Epithelial cell of proximal tubule (primary cell): Measurements from ENCODE around the gene MEDAG. TPM values are rescaled to one million over a fixed set of nuclear protein-coding genes. Genes with fewer than 3 reads are reported as not detected.

Source experiments
- DNase-seq: peaks from one replicate; pipeline ENCODE4 v3.0.0-alpha.2; 2011; ENCODE audit warnings: low read depth
- H3K4me3 ChIP-seq: 2 replicates; pipeline ENCODE4 v1.5.1; 2011; ENCODE audit warnings: low read depth, mild to moderate bottlenecking, low read length
- total RNA-seq: library from RNA; depleted of rRNA; stranded (reverse); fragments of >200 nt; gene quantifications from 2 replicates; pipeline ENCODE4 v1.2.3, GENCODE V29; 2015
- TF ChIP-seq, protein P1 (sequence below): conservative IDR thresholded peaks from 2 replicates; pipeline ENCODE4 v1.5.1; 2012; ENCODE audit warnings: low read depth, mild to moderate bottlenecking, low read length

MEDAG gene
- total RNA-seq, 1 donor from 2014 or later, result 0.17 TPM

DNA sequence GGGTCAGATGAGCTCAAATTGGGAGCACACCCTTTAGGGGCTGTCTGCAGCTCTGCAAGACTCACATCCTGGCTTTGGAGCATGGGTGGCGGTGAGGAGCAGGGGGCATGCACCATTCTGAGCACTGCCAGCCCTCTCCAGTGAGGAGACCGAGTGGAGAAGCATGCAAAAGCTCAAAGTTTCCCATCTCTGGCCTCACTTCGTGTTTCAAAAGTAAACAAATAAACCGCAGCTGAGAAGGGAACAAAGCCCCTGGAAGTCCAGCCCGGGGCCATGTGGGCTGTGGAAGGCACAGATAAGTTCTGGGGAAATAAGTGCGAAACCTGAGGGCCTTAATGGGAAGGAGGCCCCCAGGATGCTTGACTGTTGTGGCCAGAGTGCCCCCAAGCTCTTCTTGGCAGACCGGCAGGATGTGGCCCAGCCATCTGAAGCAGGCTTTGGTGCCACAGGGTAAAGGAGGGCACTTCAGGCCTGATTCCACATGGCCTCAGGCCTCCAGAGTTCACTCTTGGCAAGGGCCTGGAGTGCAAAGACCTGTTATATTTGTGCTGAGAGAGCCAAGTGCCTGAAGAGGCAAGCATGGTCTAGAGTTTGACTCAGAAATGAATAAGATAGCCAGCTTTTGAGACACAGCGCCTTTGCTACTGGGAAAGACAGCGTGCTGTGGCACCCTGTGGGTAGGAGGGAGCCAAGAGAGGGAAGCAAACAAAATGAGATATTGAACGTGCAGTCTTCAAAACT, 1.2 kb downstream of the MEDAG start:
- no peak overlapping the region for H3K4me3 ChIP-seq
- TF ChIP-seq, protein P1, sequence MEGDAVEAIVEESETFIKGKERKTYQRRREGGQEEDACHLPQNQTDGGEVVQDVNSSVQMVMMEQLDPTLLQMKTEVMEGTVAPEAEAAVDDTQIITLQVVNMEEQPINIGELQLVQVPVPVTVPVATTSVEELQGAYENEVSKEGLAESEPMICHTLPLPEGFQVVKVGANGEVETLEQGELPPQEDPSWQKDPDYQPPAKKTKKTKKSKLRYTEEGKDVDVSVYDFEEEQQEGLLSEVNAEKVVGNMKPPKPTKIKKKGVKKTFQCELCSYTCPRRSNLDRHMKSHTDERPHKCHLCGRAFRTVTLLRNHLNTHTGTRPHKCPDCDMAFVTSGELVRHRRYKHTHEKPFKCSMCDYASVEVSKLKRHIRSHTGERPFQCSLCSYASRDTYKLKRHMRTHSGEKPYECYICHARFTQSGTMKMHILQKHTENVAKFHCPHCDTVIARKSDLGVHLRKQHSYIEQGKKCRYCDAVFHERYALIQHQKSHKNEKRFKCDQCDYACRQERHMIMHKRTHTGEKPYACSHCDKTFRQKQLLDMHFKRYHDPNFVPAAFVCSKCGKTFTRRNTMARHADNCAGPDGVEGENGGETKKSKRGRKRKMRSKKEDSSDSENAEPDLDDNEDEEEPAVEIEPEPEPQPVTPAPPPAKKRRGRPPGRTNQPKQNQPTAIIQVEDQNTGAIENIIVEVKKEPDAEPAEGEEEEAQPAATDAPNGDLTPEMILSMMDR, result no peak
- no peak for DNase-seq

DNA sequence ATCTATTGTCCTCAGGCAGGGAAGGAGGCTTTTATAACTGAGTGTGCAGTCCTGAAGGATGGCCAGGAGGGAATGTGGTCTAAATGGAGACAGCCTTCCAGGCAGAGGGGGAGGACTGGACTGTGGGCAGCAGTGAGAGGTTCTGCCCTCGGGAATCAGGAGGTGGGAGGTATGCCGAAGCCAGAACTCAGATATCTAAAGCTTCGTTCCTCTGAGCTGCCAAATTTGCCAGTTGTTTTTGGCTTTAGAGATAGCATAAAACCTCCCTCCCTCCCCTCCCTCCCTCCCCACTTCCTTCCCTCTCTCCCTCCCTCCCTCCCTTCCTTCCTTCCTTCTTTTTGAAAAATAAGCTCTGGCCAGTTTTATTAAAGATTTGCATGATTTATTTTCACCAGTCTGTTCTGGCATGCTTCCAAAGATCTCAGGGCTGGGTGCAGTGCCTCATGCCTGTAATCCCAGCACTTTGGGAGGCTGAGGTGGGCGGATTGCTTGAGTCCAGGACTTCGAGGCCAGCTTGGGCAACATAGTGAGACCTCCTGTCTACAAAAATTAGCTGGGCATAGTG, 2.4 kb downstream of the MEDAG start:
- DNase-seq, result no peak
- TF ChIP-seq, protein P1, result no peak
- H3K4me3 ChIP-seq, result no peak overlapping the region

DNA sequence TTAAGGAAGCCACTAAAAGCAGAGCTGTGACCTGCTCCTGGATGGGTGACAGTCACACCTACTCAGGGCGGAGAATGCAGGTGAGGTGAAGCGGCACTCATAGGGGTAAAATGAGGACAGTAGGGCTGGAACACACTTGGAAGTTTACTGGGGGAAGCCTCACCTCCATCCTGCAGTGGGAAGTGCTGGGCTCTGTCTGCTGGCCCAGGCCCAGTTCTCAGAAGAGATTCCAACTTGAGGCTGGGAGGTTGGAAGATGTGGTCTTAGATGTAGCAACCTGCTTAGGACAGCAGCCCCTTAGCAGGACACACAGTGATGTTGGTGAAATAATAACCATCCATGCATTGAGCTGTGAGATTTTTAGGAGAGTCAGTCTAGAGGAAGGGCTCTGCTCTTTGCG, 4.6 kb downstream of the MEDAG start:
- H3K4me3 ChIP-seq, result no peak overlapping the region
- no peak for DNase-seq
- TF ChIP-seq, protein P1, result no peak

DNA sequence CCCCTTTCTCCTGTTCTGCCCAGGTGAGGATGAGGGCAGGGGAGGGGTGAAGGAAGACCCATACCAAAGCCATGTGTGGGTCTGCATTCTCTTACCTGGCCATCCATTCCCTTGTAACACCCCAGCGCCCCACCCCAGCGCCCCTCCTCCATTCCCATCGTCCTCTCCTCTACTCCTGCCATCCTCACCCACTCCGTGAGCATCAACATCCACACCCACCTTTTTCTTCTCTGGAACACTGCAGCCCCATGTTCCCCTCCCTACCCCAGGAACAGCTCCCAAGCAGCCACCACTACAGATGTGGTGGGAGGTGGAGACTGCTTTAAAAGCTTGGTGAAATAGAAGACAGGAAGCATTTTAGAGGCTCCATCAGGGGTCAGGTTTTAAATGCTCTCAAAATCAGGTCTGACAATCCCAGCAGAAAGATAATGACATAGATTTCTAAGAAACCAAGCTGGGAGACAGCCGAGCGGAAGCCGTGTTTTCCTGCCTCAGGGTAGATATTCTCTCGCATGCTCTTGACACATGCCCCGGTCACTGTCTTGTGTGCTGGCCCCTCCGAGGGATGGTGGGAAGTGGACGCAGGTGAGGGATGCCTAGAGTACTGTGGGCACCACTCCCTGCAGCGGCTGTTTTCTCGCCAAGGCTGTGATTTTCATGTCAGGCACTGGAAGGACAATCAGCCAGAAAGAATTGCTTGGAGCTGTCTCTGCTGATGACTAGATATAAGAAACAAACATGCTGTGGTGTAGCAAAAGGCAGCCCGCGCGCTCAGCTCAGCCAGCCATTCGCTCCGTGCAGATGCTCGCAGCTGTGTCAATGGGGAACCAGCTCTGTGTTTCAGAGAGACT, 9.8 kb downstream of the MEDAG start:
- H3K4me3 ChIP-seq, result no peak overlapping the region
- no peak for DNase-seq

DNA sequence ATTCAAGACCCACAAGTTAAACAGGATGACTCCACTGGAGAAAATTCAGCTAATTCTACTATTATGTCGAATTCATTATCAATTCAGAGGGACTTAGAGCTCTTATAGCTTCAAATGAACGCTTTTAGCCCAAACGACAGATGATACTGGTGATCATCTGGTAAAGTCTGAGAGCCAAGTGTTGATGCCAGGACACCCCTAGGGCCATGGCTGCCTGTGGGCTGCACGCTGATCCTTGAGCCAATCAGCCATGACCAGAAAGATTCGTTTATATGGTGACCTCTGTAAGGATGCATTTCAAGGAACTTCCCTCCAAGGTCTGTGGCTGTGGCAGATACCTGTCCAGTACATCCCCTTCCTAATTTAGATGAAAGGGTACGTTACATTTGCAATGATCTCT, 10.9 kb downstream of the MEDAG start:
- no peak overlapping the region for H3K4me3 ChIP-seq
- TF ChIP-seq, protein P1, result no peak
- no peak for DNase-seq

More for the DNA sequence above, 9.8 kb downstream of the MEDAG start:
- TF ChIP-seq, protein P1, result no peak

DNA sequence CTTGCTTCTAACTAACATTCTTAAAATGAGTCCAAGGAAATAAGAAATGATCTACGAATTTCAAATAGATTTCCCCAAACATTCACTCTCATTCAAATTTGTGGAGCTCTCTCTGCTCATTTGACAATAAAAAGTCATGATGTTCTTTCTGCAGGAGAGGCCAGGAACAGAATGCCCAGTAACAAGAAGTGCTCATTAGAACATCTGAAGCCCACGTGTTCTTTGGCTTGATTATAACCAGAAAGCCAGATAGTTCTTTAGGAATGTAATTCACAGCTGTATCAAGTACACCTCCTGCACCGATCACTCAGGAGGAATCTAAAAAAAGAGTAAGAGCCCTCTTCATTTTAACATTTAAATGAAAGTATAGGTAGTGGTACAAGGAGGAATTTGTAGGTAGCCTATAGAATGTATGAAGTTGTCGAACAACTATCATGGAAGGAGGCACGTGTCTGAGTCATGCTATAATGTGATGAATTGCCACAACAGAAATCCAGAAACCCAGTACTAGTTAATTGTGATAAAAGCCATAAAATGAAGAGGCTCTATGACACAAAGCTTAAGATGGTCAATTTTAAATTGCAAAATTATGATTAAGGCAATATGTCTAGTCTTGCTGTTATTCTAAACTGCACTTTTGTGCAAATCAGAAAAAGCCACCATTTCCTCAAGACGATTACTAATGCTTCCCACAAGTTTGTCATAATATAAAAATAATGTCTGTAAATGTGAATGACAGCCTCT, 12.8 kb downstream of the MEDAG start:
- DNase-seq, result no peak
- TF ChIP-seq, protein P1, result no peak
- H3K4me3 ChIP-seq, result no peak overlapping the region
